ENCODE measurements around the gene GPD1.

Gene GPD1

GRCh38 chr12:50087995-50088394, 15.8 kb upstream of the GPD1 start:
- intact Hi-C loops (cut with DNase I): no loop called here

GRCh38 chr12:50088577-50089335, 15.1 kb upstream of the GPD1 start:
- peak in 33 of 42 donors; percentile 34 to 85 (median 64) for DNase-seq
- intact Hi-C loops (cut with DNase I): no loop called here

More at GRCh38 chr12:50087995-50088394, 15.8 kb upstream of the GPD1 start:
- DNase-seq: no peak

GRCh38 chr12:50089730-50090129, 14.1 kb upstream of the GPD1 start:
- DNase-seq: no peak
- intact Hi-C loops (cut with DNase I): no loop called here

GRCh38 chr12:50090391-50090790, 13.4 kb upstream of the GPD1 start:
- peak in 22 of 42 donors; percentile 27 to 82 (median 58) for DNase-seq
- intact Hi-C loops (cut with DNase I): no loop called here

GRCh38 chr12:50097952-50098351, 5.9 kb upstream of the GPD1 start:
- no peak for DNase-seq
- intact Hi-C loops (cut with DNase I): no loop called here

GRCh38 chr12:50099302-50100008, 4.4 kb upstream of the GPD1 start:
- intact Hi-C loops (cut with DNase I): no loop called here

GRCh38 chr12:50100561-50100960, 3.2 kb upstream of the GPD1 start:
- intact Hi-C loops (cut with DNase I): no loop called here
- no peak for DNase-seq

More at GRCh38 chr12:50099302-50100008, 4.4 kb upstream of the GPD1 start:
- DNase-seq: peak in 4 of 42 donors; percentile 36 to 49 (median 42)

GRCh38 chr12:50101663-50102062, 2.1 kb upstream of the GPD1 start:
- intact Hi-C loops (cut with DNase I): no loop called here
- DNase-seq: peak in 10 of 42 donors; percentile 31 to 68 (median 45)

GRCh38 chr12:50102131-50102531, 1.7 kb upstream of the GPD1 start:
- peak in 36 of 42 donors; percentile 35 to 79 (median 61) for DNase-seq
- intact Hi-C loops (cut with DNase I): no loop called here

GRCh38 chr12:50102646-50103309, 1.0 kb upstream of the GPD1 start:
- peak in 3 of 42 donors; percentile 22 to 40 (median 36) for DNase-seq
- intact Hi-C loops (cut with DNase I): no loop called here

GRCh38 chr12:50103351-50103750, 457 bp upstream of the GPD1 start:
- intact Hi-C loops (cut with DNase I): no loop called here
- no peak for DNase-seq

- intact Hi-C loops (cut with DNase I): no loop called here
- no peak for DNase-seq
These were observed 884 bp downstream of the GPD1 start for GRCh38 chr12:50104417-50105366.

- intact Hi-C loops (cut with DNase I): no loop called here
- no peak for DNase-seq
These were observed 2.2 kb downstream of the GPD1 start for GRCh38 chr12:50105913-50106450.

- intact Hi-C loops (cut with DNase I): no loop called here
- no peak for DNase-seq
These were observed 3.1 kb downstream of the GPD1 start for GRCh38 chr12:50106907-50107306.

GRCh38 chr12:50107416-50108268, 3.8 kb downstream of the GPD1 start:
- DNase-seq: no peak
- intact Hi-C loops (cut with DNase I): no loop called here

GRCh38 chr12:50109319-50109718, 5.5 kb downstream of the GPD1 start:
- intact Hi-C loops (cut with DNase I): no loop called here
- no peak for DNase-seq

GRCh38 chr12:50110127-50110761, 6.4 kb downstream of the GPD1 start:
- DNase-seq: peak in 2 of 42 donors; percentile 25 to 40
- intact Hi-C loops (cut with DNase I): no loop called here
